H1 (cell line): Measurements from ENCODE around the gene RILPL1. TPM values are rescaled to one million over a fixed set of nuclear protein-coding genes. Genes with fewer than 3 reads are reported as not detected.

Experiments used
- ATF3 ChIP-seq: IDR thresholded peaks from 2 replicates; pipeline ENCODE4 v1.6.1; 2011; ENCODE audit warnings: low read depth, mild to moderate bottlenecking, low read length; ENCODE audit not compliant: insufficient read depth
- CHD1 ChIP-seq: IDR thresholded peaks from 2 replicates; pipeline ENCODE4 v1.6.1; 2012; ENCODE audit warnings: low read depth, low read length, improper control_type of control experiment
- CHD7 ChIP-seq: fragments of 300-600 bp; sonication (generic); IDR thresholded peaks from 2 replicates; pipeline ENCODE4 v1.7.1; 2012; ENCODE audit warnings: low read length, moderate library complexity, mild to moderate bottlenecking, inconsistent platforms; ENCODE audit not compliant: insufficient replicate concordance
- HDAC2 ChIP-seq, 2 experiments: fragments of 300-600 bp in 1 of 2; sonication (generic) in 1 of 2; IDR thresholded peaks; 2 replicates each; pipeline ENCODE4 v1.6.1; 2011 to 2012; ENCODE audit warnings: low read depth in 2 of 2, low read length in 2 of 2, mild to moderate bottlenecking in 2 of 2, moderate library complexity in 2 of 2, borderline replicate concordance in 1 of 2, inconsistent platforms in 1 of 2
- NRF1 ChIP-seq: IDR thresholded peaks from 2 replicates; pipeline ENCODE4 v1.6.1; 2011; ENCODE audit warnings: mild to moderate bottlenecking, low read depth, low read length, improper control_type of control experiment
- POLR2AphosphoS5 ChIP-seq: IDR thresholded peaks from 2 replicates; pipeline ENCODE4 v1.6.1; 2011; ENCODE audit warnings: low read depth, low read length
- TAF7 ChIP-seq: optimal IDR thresholded peaks from 2 replicates; pipeline ENCODE3; 2011; ENCODE audit warnings: low read depth, mild to moderate bottlenecking, inconsistent platforms, low read length, moderate library complexity, borderline replicate concordance
- TBP ChIP-seq: IDR thresholded peaks from 2 replicates; pipeline ENCODE4 v1.6.1; 2011; ENCODE audit warnings: low read depth, low read length, improper control_type of control experiment
- polyA plus RNA-seq, 7 experiments: library from polyadenylated mRNA; depleted of rRNA in 3 of 7; stranded (reverse) in 5 of 7; unstranded in 2 of 7; fragments of >200 nt in 5 of 7; fragments of 200-250 nt in 2 of 7; gene quantifications; 1 replicate in 5 of 7; 2 replicates in 1 of 7; 4 replicates in 1 of 7; pipeline versions ENCODE4 v1.2.1 to v1.2.3, GENCODE V29; 2011 to 2013; ENCODE audit warnings: missing spikeins in 2 of 7, mixed read lengths in 2 of 7
- total RNA-seq: library from RNA; stranded (reverse); fragmentation: NEBNext Ultra II Directional; extraction: Animal tissue kit (Norgen Biotek cat#: 25700); gene quantifications from 2 replicates; pipeline ENCODE4 v1.2.1, GENCODE V29; 2021

The RILPL1 gene
- total and polyA plus RNA-seq, 2 of the 8 experiments (the other 6 are each of a cell fraction or from before 2014, with no cell fraction given), result 6.7 to 9.4 TPM

- no peak for TF ChIP-seq CHD7
- peak in 1 of 2 experiments; percentile 93; a peak in 1 of 4 replicates for TF ChIP-seq HDAC2 (IDR thresholded peaks at IDR 0.05; ENCODE audit: borderline replicate concordance in 1 of 2, low read depth in 2 of 2, low read length in 2 of 2)
- no peak for TF ChIP-seq CHD1
- no peak for TF ChIP-seq NRF1
- TF ChIP-seq POLR2AphosphoS5, result peak; percentile 57; the same call in 1 of the 2 replicates
- no peak for TF ChIP-seq ATF3
- TF ChIP-seq TBP, result no peak
- TF ChIP-seq TAF7, result no peak
Measured at GRCh38 chr12:123532808-123533649, 490 bp downstream of the RILPL1 start (continued).
